GM10266 (cell line): Measurements from ENCODE around the gene C2orf76.

Source experiments
- DNase-seq: peaks from one replicate; pipeline ENCODE4 v3.0.0; 2012; ENCODE audit errors: extremely low spot score
- TF ChIP-seq, protein P1 (sequence below): IDR thresholded peaks from 2 replicates; pipeline ENCODE4 v1.5.1; 2012; ENCODE audit warnings: mild to moderate bottlenecking, low read depth; ENCODE audit not compliant: control insufficient read depth, insufficient read depth; ENCODE audit errors: missing control alignments

C2orf76 gene

GRCh38 chr2:119289093-119289492 is 77.5 kb downstream of the C2orf76 start:
- TF ChIP-seq, protein P1, sequence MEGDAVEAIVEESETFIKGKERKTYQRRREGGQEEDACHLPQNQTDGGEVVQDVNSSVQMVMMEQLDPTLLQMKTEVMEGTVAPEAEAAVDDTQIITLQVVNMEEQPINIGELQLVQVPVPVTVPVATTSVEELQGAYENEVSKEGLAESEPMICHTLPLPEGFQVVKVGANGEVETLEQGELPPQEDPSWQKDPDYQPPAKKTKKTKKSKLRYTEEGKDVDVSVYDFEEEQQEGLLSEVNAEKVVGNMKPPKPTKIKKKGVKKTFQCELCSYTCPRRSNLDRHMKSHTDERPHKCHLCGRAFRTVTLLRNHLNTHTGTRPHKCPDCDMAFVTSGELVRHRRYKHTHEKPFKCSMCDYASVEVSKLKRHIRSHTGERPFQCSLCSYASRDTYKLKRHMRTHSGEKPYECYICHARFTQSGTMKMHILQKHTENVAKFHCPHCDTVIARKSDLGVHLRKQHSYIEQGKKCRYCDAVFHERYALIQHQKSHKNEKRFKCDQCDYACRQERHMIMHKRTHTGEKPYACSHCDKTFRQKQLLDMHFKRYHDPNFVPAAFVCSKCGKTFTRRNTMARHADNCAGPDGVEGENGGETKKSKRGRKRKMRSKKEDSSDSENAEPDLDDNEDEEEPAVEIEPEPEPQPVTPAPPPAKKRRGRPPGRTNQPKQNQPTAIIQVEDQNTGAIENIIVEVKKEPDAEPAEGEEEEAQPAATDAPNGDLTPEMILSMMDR, result no peak
- DNase-seq, result no peak

DNA sequence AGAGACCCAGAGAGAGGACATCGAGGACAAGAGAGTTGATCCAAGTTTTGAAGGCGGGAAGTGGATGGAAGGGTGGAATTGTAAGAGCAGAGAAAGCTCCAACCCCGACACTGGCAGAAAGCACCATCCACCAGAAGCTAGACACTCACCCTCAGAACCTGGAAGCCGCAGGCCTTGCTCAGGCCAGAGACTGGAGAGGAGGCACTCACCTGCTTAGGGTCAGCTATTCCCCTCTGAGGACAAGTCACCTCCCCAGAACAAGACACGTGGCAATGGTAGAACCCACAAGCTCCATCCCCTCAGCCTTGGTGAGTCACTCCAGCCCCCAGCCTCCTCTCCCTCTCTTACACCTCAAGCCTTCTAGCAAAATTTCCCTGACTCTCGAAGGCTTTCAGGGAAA is 78.1 kb downstream of the C2orf76 start:
- TF ChIP-seq, protein P1, result no peak
- no peak for DNase-seq

- TF ChIP-seq, protein P1, result no peak
- DNase-seq, result no peak
Observed at GRCh38 chr2:119286661-119287060, 80.0 kb downstream of the C2orf76 start.

DNA sequence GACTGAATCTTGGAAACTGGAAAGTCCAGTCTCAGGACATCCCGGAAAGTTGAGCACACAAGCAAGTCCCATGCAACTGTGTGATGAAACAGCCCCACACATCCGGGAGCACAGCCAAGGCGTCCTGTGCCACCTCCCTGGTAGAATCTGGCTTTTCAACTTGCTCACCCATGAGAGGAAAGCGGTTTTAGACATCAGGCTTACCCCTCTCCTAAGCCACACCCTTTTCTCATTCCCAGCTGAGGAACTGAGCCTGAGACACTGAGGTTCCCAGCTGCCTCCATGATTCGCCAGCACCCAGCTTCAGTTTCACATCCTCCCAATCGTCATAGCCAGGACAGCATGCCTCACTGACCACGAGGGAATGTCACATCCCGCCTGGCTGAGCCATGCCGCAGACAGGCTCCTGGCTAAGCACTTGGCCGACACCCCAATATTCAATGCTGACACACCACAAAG is 82.7 kb downstream of the C2orf76 start:
- no peak for DNase-seq
- TF ChIP-seq, protein P1, result no peak

DNA sequence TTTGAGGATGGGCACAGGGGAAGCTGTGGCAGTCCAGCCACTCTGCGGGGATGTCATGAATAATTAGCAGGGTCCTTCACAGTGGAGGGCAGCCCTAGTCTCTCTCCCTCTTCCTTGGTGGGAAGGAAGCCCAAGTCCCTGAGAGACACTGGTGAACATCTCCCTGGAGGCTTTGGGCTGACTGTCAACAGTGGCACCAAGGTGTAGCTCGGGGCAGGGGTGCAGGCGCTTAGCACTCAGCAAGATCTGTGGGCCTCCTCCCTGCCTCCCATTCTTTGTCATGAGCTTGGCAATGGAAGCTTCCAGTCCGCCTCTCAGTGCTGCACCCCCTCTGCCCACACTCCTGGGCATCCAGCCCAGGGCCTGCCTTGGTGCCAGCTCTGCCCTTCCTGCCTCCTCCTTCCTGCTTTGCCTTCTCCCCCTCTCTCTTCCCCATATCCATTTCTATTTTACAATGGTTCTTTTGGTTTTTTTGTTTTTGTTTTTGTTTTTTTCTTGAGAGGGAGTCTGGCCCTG is 83.6 kb downstream of the C2orf76 start:
- no peak for DNase-seq
- TF ChIP-seq, protein P1, result no peak

DNA sequence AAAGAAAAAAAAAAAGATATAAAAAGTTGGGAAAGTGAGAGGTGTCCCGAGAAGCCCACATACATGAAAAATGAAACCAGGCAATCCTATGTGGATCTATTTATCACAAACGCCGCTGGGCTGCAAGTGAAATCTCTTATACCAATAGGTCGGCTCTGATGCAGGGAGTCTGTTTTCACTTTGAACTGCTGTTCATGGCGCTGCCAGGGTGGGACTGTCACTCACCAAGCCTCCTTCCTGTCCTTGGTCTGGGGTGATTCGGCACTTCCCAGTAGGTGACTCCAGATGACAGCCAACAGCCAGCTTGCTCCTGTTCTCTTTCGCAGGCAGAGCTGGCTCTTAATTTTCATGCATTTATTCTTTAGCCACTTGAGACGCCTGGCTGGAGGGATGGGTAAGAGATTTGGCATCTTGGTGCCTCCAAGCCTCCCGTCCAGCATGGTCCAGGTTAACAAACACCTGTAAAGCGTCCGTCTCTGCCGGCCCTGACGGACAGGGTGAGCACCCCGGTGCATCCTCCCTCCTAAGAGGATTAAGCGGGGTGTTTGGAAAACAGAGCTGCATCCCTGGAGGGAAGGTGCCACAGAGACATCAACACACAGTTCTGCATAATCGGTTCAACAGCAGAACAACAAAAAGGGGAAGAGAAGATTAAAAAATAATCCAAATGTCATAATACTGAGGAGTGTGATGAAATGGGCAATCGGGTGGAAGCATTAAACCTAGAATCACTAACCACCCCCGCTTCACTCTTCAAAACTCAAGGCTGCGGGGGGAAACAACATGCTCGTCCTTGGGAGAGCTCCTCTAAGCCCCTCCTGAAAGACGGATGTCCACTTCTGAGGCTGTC is 84.3 kb downstream of the C2orf76 start:
- no peak for DNase-seq

GRCh38 chr2:119280680-119281079 is 86.0 kb downstream of the C2orf76 start:
- TF ChIP-seq, protein P1, result no peak
- DNase-seq, result no peak

More for the DNA sequence above, 84.3 kb downstream of the C2orf76 start:
- TF ChIP-seq, protein P1, result no peak
